ENCODE measurements around the gene FYB1. TPM values are rescaled to one million over a fixed set of nuclear protein-coding genes. Genes with fewer than 3 reads are reported as not detected.
"Not testable (repeated sequence)": the region's sequence is repeated elsewhere in the genome, so short reads cannot be mapped to it uniquely, and the experiment has no call there.

FYB1 gene
- total RNA-seq, 1 experiment from 2014 or later = 0.52 TPM

GRCh38 chr5:39236718-39237117, 17.4 kb upstream of the FYB1 start:
- H3K9me3 Mint-ChIP-seq = peaks cover 22% of the 10 kb centered on the region
- H3K4me1 Mint-ChIP-seq = no peaks in the 10 kb centered on the region
- DNase-seq (ENCODE audit: low spot score) = no peak
- no peak overlapping the region for H3K4me3 Mint-ChIP-seq
- ATAC-seq = no peak
- TF ChIP-seq, protein P1, sequence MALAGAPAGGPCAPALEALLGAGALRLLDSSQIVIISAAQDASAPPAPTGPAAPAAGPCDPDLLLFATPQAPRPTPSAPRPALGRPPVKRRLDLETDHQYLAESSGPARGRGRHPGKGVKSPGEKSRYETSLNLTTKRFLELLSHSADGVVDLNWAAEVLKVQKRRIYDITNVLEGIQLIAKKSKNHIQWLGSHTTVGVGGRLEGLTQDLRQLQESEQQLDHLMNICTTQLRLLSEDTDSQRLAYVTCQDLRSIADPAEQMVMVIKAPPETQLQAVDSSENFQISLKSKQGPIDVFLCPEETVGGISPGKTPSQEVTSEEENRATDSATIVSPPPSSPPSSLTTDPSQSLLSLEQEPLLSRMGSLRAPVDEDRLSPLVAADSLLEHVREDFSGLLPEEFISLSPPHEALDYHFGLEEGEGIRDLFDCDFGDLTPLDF (CRISPR knock-in tag; IDR thresholded peaks at IDR 0.05) = no peak
- TF ChIP-seq GRHL2 (CRISPR knock-in tag; IDR thresholded peaks at IDR 0.05; ENCODE audit: insufficient replicate concordance, severe bottlenecking) = no peak
- no peak for TF ChIP-seq ZSCAN18 (CRISPR knock-in tag; IDR thresholded peaks at IDR 0.05)
- no peak for TF ChIP-seq ZBTB43 (CRISPR knock-in tag; IDR thresholded peaks at IDR 0.05)
- no peak for TF ChIP-seq TP53 (CRISPR knock-in tag; IDR thresholded peaks at IDR 0.05)
- no peak for TF ChIP-seq SOX15 (CRISPR knock-in tag; IDR thresholded peaks at IDR 0.05)
- no peak for TF ChIP-seq TEAD4 (CRISPR knock-in tag; IDR thresholded peaks at IDR 0.05)
- no peak for TF ChIP-seq ATF3 (CRISPR knock-in tag; conservative IDR thresholded peaks at IDR 0.05)
- TF ChIP-seq IRF1 (CRISPR knock-in tag; IDR thresholded peaks at IDR 0.05) = no peak
- TF ChIP-seq OVOL2 (CRISPR knock-in tag; IDR thresholded peaks at IDR 0.05; ENCODE audit: borderline replicate concordance) = no peak
- TF ChIP-seq KAT7 (CRISPR knock-in tag; IDR thresholded peaks at IDR 0.05; ENCODE audit: borderline replicate concordance) = no peak
- no peak for TF ChIP-seq NFE2L1 (CRISPR knock-in tag; IDR thresholded peaks at IDR 0.05)
- no peak for TF ChIP-seq NR3C1 (CRISPR knock-in tag; conservative IDR thresholded peaks at IDR 0.05; ENCODE audit: low read depth)
- no peak for TF ChIP-seq ETV6 (CRISPR knock-in tag; IDR thresholded peaks at IDR 0.05)
- TF ChIP-seq ZNF423 (CRISPR knock-in tag; IDR thresholded peaks at IDR 0.05) = no peak
- POLR2A ChIA-PET = no interaction called here
- no peaks in the 10 kb centered on the region; the same call in 1 of the 2 replicates for H3K36me3 Mint-ChIP-seq
- no peak overlapping the region for H3K27ac Mint-ChIP-seq
- H3K27me3 Mint-ChIP-seq (ENCODE audit: low read depth) = no peaks in the 10 kb centered on the region
- CTCF ChIA-PET = no interaction called here

DNA sequence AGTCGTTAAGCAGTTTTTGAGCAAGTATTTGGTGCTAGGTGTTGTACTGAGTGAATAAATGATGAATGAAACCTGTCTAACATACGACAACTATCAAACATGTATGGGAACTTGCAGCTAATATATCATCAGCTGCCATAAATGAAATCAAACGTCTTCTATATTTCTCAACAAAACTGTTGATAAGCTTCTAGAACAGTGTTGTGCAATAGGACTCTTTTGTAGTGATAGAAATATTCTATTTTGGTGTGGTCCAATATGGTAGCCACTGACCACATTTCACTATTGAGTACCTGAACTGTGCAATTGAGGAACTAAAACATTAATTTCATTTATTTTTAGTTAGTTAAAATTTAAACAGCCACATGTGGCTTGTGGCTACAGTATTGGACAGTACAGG, 16.3 kb upstream of the FYB1 start:
- TF ChIP-seq USF1 (CRISPR knock-in tag; IDR thresholded peaks at IDR 0.05) (no peak), IRF2 (CRISPR knock-in tag; IDR thresholded peaks at IDR 0.05; ENCODE audit: borderline replicate concordance, low read depth) (no peak), SP1 (CRISPR knock-in tag; conservative IDR thresholded peaks at IDR 0.05) (no peak), ZSCAN18 (CRISPR knock-in tag; IDR thresholded peaks at IDR 0.05) (no peak), FOXJ3 (CRISPR knock-in tag; IDR thresholded peaks at IDR 0.05; ENCODE audit: borderline replicate concordance) (no peak)
- TF ChIP-seq, protein P2, sequence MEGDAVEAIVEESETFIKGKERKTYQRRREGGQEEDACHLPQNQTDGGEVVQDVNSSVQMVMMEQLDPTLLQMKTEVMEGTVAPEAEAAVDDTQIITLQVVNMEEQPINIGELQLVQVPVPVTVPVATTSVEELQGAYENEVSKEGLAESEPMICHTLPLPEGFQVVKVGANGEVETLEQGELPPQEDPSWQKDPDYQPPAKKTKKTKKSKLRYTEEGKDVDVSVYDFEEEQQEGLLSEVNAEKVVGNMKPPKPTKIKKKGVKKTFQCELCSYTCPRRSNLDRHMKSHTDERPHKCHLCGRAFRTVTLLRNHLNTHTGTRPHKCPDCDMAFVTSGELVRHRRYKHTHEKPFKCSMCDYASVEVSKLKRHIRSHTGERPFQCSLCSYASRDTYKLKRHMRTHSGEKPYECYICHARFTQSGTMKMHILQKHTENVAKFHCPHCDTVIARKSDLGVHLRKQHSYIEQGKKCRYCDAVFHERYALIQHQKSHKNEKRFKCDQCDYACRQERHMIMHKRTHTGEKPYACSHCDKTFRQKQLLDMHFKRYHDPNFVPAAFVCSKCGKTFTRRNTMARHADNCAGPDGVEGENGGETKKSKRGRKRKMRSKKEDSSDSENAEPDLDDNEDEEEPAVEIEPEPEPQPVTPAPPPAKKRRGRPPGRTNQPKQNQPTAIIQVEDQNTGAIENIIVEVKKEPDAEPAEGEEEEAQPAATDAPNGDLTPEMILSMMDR (IDR thresholded peaks at IDR 0.05) = no peak
- H3K9me3 Mint-ChIP-seq = peaks cover 12% of the 10 kb centered on the region
- H3K4me3 Mint-ChIP-seq = no peak overlapping the region
- DNase-seq (ENCODE audit: low spot score) (no peak), ATAC-seq (no peak)
- POLR2A ChIA-PET = no interaction called here
- H3K27ac Mint-ChIP-seq = no peak overlapping the region
- no peaks in the 10 kb centered on the region for H3K27me3 Mint-ChIP-seq (ENCODE audit: low read depth)
- no peaks in the 10 kb centered on the region for H3K4me1 Mint-ChIP-seq
- CTCF ChIA-PET = no interaction called here
- no peaks in the 10 kb centered on the region; the same call in 1 of the 2 replicates for H3K36me3 Mint-ChIP-seq

DNA sequence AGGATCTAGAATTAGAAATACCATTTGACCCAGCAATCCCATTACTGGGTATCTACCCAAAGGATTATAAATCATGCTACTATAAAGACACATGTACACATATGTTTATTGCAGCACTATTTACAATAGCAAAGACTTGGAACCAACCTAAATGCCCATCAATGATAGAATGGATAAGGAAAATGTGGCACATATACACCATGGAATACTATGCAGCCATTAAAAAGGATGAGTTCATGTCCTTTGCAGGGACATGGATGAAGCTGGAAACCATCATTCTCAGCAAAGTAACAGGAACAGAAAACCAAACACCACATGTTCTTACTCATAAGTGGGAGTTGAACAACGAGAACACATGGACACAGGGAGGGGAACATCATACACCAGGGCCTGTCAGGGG, 15.1 kb upstream of the FYB1 start:
- H3K27me3 Mint-ChIP-seq (ENCODE audit: low read depth); CTCF ChIA-PET; H3K4me3 Mint-ChIP-seq: not testable (repeated sequence)

More for the DNA sequence above, 15.1 kb upstream of the FYB1 start:
- H3K27ac Mint-ChIP-seq; DNase-seq (ENCODE audit: low spot score); ATAC-seq; H3K36me3 Mint-ChIP-seq; POLR2A ChIA-PET; H3K4me1 Mint-ChIP-seq; H3K9me3 Mint-ChIP-seq: not testable (repeated sequence)

Measured in WTC11 (cell line).